ENCODE measurements around the gene BAMBI. TPM values are rescaled to one million over a fixed set of nuclear protein-coding genes. Genes with fewer than 3 reads are reported as not detected.

Gene BAMBI
- total RNA-seq, 1 experiment from 2014 or later, result 3.3 TPM

- Histone ChIP-seq H3K27ac (no peak overlapping the region), H3K4me2 (no peak overlapping the region), H4K20me1 (ENCODE audit: insufficient read depth) (no peaks in the 10 kb centered on the region), H3F3A (ENCODE audit: insufficient read depth, low read depth) (no peaks in the 10 kb centered on the region), H3K4me3 (no peak overlapping the region), H3K9me3 (ENCODE audit: insufficient read depth, low read depth) (no peaks in the 10 kb centered on the region), H3K4me1 (replicated peaks; ENCODE audit: insufficient read depth) (no peaks in the 10 kb centered on the region), H3K79me2 (ENCODE audit: low read depth) (no peaks in the 10 kb centered on the region), H2AFZ (no peak overlapping the region), H3K36me3 (ENCODE audit: low read depth) (no peaks in the 10 kb centered on the region), H3K9me2 (ENCODE audit: insufficient read depth) (no peaks in the 10 kb centered on the region), H3K27me3 (ENCODE audit: insufficient read depth, low read depth) (0 out of 2 replicates have a peak, but pooled peaks cover 4% of the 10 kb centered on the region)
- no TSS peak for BruUV-seq (replicated peaks)
- intact Hi-C loops (cut with micrococcal nuclease; ENCODE audit: unreplicated experiment), result no loop called here
- ChIA-PET CTCF (no interaction called here), POLR2A (ENCODE audit: unreplicated experiment) (no interaction called here)
- TF ChIP-seq EZH2 (IDR thresholded peaks at IDR 0.05; ENCODE audit: low read depth), result no peak
- TF ChIP-seq CTCF (conservative IDR thresholded peaks at IDR 0.05), result no peak
- DNase-seq, result no peak
Measured at GRCh38 chr10:28704464-28705161, 27.3 kb downstream of the BAMBI start.

DNA sequence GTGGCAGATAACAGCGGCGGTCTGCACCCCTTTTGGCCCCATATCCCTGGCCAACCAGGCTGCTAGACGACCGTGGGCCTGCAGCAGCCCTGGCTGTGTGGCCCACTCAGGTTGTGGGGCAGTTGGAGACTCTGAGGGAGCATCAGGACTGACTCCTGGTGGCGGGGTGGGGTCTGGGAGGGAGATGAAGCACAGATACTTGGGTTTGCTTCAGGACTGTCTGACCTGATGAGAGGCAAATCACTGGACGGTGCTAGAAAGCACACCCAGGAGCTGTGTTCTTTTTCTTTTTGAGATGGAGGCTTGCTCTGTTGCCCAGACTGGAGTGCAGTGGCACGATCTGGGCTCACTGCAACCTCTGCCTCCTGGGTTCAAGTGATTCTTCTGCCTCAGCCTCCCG lies 28.2 kb downstream of the BAMBI start:
- H3K27ac ChIP-seq, result no peak overlapping the region
- no peaks in the 10 kb centered on the region for H3K9me3 ChIP-seq (ENCODE audit: insufficient read depth, low read depth)
- H3K9me2 ChIP-seq (ENCODE audit: insufficient read depth), result no peaks in the 10 kb centered on the region
- no peaks in the 10 kb centered on the region for H3K36me3 ChIP-seq (ENCODE audit: low read depth)
- no peaks in the 10 kb centered on the region for H3K79me2 ChIP-seq (ENCODE audit: low read depth)
- H3K4me1 ChIP-seq (replicated peaks; ENCODE audit: insufficient read depth), result no peaks in the 10 kb centered on the region
- 0 out of 2 replicates have a peak, but pooled peaks cover 4% of the 10 kb centered on the region for H3K27me3 ChIP-seq (ENCODE audit: insufficient read depth, low read depth)
- intact Hi-C loops (cut with micrococcal nuclease; ENCODE audit: unreplicated experiment), result no loop called here
- no peaks in the 10 kb centered on the region for H4K20me1 ChIP-seq (ENCODE audit: insufficient read depth)
- no peak overlapping the region for H3K4me3 ChIP-seq
- no peak overlapping the region for H3K4me2 ChIP-seq
- BruUV-seq (replicated peaks), result no TSS peak
- DNase-seq, result no peak
- no peak overlapping the region for H2AFZ ChIP-seq
- H3F3A ChIP-seq (ENCODE audit: insufficient read depth, low read depth), result no peaks in the 10 kb centered on the region
- TF ChIP-seq EZH2 (IDR thresholded peaks at IDR 0.05; ENCODE audit: low read depth) (no peak), CTCF (conservative IDR thresholded peaks at IDR 0.05) (no peak)
- CTCF ChIA-PET, result no interaction called here
- POLR2A ChIA-PET (ENCODE audit: unreplicated experiment), result no interaction called here

DNA sequence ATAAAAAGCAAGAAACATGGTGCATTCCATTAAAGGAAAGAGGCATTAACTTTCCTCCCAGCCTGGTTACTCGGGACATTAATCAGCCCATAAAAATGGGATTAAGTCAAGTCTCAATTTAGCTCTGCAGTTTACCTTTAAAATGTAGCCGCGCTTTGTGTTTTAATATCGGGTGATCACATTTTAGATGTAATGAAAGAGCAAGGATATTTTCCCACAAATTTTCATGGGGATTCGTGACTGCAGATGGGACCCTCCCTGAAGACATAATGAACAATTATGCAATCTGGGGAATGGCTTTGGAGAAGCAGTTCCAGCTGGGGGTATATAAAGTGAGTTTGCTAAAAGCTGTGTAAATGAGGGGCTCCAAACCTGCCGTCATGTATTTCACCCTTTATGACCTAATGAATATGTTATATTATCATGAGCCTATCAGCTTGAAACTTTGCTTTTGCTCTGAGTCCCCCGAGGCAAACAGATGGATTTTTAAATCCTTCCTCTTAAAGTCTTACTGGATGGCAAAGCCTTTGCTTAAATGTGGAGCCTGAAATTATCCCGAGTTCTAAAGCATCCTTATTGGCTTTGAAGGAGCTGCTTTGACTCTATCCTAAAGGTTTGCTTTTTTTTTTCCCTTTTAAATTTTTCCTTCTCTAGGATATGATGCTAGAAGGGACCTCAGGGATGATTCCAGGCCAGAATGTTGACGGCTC lies 31.8 kb downstream of the BAMBI start:
- H3K4me1 ChIP-seq (replicated peaks; ENCODE audit: insufficient read depth), result 0 out of 2 replicates have a peak, but pooled peaks cover under 1% of the 10 kb centered on the region
- ChIA-PET POLR2A (ENCODE audit: unreplicated experiment) (no interaction called here), CTCF (no interaction called here)
- intact Hi-C loops (cut with micrococcal nuclease; ENCODE audit: unreplicated experiment), result no loop called here
- H3K79me2 ChIP-seq (ENCODE audit: low read depth), result no peaks in the 10 kb centered on the region
- DNase-seq, result no peak
- no peak overlapping the region for H3K4me2 ChIP-seq
- H2AFZ ChIP-seq, result no peak overlapping the region
- no peaks in the 10 kb centered on the region for H3K36me3 ChIP-seq (ENCODE audit: low read depth)
- no peak overlapping the region for H3K27ac ChIP-seq
- H3K9me3 ChIP-seq (ENCODE audit: insufficient read depth, low read depth), result no peaks in the 10 kb centered on the region
- H3K27me3 ChIP-seq (ENCODE audit: insufficient read depth, low read depth), result 0 out of 2 replicates have a peak, but pooled peaks cover 4% of the 10 kb centered on the region
- H3K4me3 ChIP-seq, result no peak overlapping the region
- no peak for TF ChIP-seq EZH2 (IDR thresholded peaks at IDR 0.05; ENCODE audit: low read depth)
- no peak for TF ChIP-seq CTCF (conservative IDR thresholded peaks at IDR 0.05)
- H3F3A ChIP-seq (ENCODE audit: insufficient read depth, low read depth), result no peaks in the 10 kb centered on the region
- no TSS peak for BruUV-seq (replicated peaks)
- no peaks in the 10 kb centered on the region for H4K20me1 ChIP-seq (ENCODE audit: insufficient read depth)
- no peaks in the 10 kb centered on the region for H3K9me2 ChIP-seq (ENCODE audit: insufficient read depth)

Data from PC-9 (cell line).